MCF 10A (cell line): ENCODE results near the gene TRIM16. TPM values are rescaled to one million over a fixed set of nuclear protein-coding genes. Genes with fewer than 3 reads are reported as not detected.

ENCODE experiments used
- BruUV-seq: library from RNA; stranded (reverse); fragments of 400-500 nt; replicated peaks from 2 replicates; lab custom pipeline; 2021; lab: Mats Ljungman, UMichigan
- CTCF ChIA-PET: fragments of 300-600 bp; sonication (Branson Sonifier 250); formaldehyde crosslinking; extraction: SDS; loops from one replicate; lab custom pipeline; 2021; ENCODE audit warnings: antibody characterized with exemption, inconsistent platforms; lab: Yijun Ruan, JAX
- POLR2A ChIA-PET: fragments of 300-600, 350-650 bp; sonication (Branson Sonifier 250); formaldehyde crosslinking; extraction: SDS; loops from one replicate; lab custom pipeline; 2020; ENCODE audit warnings: antibody characterized with exemption, inconsistent platforms; lab: Yijun Ruan, JAX
- DNase-seq: peaks from one replicate; pipeline ENCODE4 v3.0.0-alpha.2; 2018; ENCODE audit not compliant: unreplicated experiment
- H3K27ac Mint-ChIP-seq: one replicate; pipeline ENCODE4 v1.8.0; 2022; ENCODE audit warnings: mild to moderate bottlenecking, low read depth, mixed read lengths; ENCODE audit not compliant: unreplicated experiment
- H3K27me3 Mint-ChIP-seq: one replicate; pipeline ENCODE4 v1.8.0; 2022; ENCODE audit warnings: mixed read lengths; ENCODE audit not compliant: insufficient read depth, unreplicated experiment
- H3K36me3 Mint-ChIP-seq: one replicate; pipeline ENCODE4 v1.8.0; 2022; ENCODE audit warnings: mild to moderate bottlenecking, moderate library complexity, mixed read lengths; ENCODE audit not compliant: insufficient read depth, unreplicated experiment
- H3K4me1 Mint-ChIP-seq: one replicate; pipeline ENCODE4 v1.8.0; 2022; ENCODE audit warnings: mixed read lengths; ENCODE audit not compliant: insufficient read depth, unreplicated experiment
- H3K4me3 Mint-ChIP-seq: one replicate; pipeline ENCODE4 v1.8.0; 2022; ENCODE audit warnings: mild to moderate bottlenecking, moderate library complexity, mixed read lengths; ENCODE audit not compliant: unreplicated experiment
- H3K9me3 Mint-ChIP-seq: one replicate; pipeline ENCODE4 v1.8.0; 2022; ENCODE audit warnings: mixed read lengths; ENCODE audit not compliant: unreplicated experiment
- intact Hi-C: fragments of 100-400 bp; cut with micrococcal nuclease; formaldehyde crosslinking; loops from 2 replicates; pipeline ENCODE4 v1.14.1; 2022
- total RNA-seq: library from RNA; stranded (reverse); gene quantifications from 2 replicates; pipeline ENCODE4 v1.2.3, GENCODE V29; 2022
- TF ChIP-seq, protein P1 (sequence below): fragments of 200-600 bp; IDR thresholded peaks from one replicate; pipeline ENCODE4 v1.8.0; 2022; ENCODE audit warnings: antibody characterized with exemption, mild to moderate bottlenecking; ENCODE audit not compliant: unreplicated experiment

The TRIM16 gene
- total RNA-seq, 1 experiment from 2014 or later, result 42.5 TPM

DNA sequence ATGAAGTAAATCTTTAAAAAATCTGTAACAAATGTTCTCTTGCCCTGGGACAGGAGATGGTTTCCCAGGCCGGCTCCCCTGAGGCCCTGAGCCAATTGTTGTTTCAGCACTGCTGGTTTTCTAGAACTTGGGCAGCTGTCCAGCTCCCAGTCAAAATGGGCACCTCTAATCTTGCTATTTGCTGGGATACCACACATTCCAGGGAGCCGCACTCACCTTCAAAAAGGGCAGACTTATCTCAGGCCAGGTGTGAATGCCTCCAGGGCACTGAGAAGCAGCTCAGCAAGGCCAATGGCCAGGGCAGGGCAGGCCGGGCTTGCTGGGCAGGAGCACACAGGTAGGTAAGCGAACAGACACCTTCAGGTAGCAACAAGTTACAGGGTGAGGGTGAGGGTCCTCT lies 24.4 kb downstream of the TRIM16 start:
- intact Hi-C loops, result no loop called here
- Mint-ChIP-seq H3K36me3 (peaks cover 35% of the 10 kb centered on the region), H3K27ac (peak overlapping the region; percentile 93), H3K9me3 (no peaks in the 10 kb centered on the region), H3K4me1 (peaks cover 47% of the 10 kb centered on the region), H3K4me3 (peak overlapping the region; percentile 38), H3K27me3 (no peaks in the 10 kb centered on the region)
- TF ChIP-seq, protein P1, sequence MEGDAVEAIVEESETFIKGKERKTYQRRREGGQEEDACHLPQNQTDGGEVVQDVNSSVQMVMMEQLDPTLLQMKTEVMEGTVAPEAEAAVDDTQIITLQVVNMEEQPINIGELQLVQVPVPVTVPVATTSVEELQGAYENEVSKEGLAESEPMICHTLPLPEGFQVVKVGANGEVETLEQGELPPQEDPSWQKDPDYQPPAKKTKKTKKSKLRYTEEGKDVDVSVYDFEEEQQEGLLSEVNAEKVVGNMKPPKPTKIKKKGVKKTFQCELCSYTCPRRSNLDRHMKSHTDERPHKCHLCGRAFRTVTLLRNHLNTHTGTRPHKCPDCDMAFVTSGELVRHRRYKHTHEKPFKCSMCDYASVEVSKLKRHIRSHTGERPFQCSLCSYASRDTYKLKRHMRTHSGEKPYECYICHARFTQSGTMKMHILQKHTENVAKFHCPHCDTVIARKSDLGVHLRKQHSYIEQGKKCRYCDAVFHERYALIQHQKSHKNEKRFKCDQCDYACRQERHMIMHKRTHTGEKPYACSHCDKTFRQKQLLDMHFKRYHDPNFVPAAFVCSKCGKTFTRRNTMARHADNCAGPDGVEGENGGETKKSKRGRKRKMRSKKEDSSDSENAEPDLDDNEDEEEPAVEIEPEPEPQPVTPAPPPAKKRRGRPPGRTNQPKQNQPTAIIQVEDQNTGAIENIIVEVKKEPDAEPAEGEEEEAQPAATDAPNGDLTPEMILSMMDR, result no peak
- ChIA-PET CTCF (interaction anchor here (0.5 to 1.9 kb wide), 4 partner anchors 10 to 683 kb away, joined by 3 to 11 read pairs (median 3); no protein-coding TSS in a partner anchor), POLR2A (interaction anchor here (0.6 to 6.7 kb wide), 4 partner anchors 9 to 340 kb away, joined by 3 to 109 read pairs (median 6); partner anchors contain the start of genes TRIM16, TTC19 and ZSWIM7)
- DNase-seq, result peak; percentile 92
- BruUV-seq, result no TSS peak

DNA sequence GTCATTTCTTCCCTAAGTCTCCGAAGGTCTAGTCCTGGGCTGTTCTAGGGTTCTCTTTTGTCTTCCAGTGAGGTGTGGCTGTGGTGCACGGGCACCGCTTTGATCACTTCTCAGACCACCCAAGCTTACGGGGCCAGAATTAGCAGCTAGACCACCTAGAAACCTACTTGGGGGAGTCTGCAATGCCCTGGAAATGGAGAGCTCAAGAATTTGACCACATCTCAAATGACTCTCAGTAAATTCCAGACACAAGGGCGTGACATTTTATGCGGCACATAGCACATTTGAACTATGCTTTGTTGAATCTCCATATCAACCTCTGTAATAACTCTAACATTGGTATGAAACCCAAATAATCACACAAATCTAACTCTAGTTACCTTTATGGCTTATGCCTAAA lies 24.9 kb downstream of the TRIM16 start:
- CTCF ChIA-PET, result interaction anchor here (0.5 to 1.9 kb wide), 4 partner anchors 9 to 683 kb away, joined by 3 to 11 read pairs (median 3); no protein-coding TSS in a partner anchor
- Mint-ChIP-seq H3K36me3 (peaks cover 32% of the 10 kb centered on the region), H3K27me3 (no peaks in the 10 kb centered on the region), H3K9me3 (no peaks in the 10 kb centered on the region), H3K27ac (peak overlapping the region; percentile 93), H3K4me3 (peak overlapping the region; percentile 38), H3K4me1 (peaks cover 47% of the 10 kb centered on the region)
- TF ChIP-seq, protein P1, result no peak
- intact Hi-C loops, result no loop called here
- DNase-seq, result no peak
- BruUV-seq, result no TSS peak
- POLR2A ChIA-PET, result interaction anchor here (0.6 to 6.7 kb wide), 4 partner anchors 9 to 341 kb away, joined by 3 to 109 read pairs (median 6); partner anchors contain the start of genes TRIM16, TTC19 and ZSWIM7

DNA sequence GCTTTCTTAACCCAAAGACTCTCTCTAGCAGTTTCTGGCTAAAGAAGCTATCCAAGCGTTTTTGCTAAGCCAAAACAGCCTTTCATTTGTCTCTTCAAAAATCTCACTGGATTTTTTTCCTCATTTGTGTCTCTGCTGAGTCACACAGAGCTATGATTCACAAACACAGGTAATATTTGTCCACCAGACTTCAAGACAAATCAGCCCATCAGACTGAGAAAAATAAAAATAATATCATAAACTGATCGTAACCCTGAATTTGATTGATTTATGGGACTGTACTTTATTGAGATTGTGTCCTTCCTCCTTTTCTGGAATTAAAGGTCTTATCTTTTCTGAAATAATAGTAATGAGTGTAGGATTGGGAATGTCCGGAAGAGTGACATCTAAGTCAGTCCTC lies 25.8 kb downstream of the TRIM16 start:
- H3K27me3 Mint-ChIP-seq, result no peaks in the 10 kb centered on the region
- ChIA-PET POLR2A (interaction anchor here (0.6 to 6.7 kb wide), 4 partner anchors 8 to 342 kb away, joined by 3 to 109 read pairs (median 6); partner anchors contain the start of genes TRIM16, TTC19 and ZSWIM7), CTCF (interaction anchor here (0.7 to 1.9 kb wide), 2 partner anchors 8 to 1219 kb away, joined by 3 to 11 read pairs; no protein-coding TSS in a partner anchor)
- H3K27ac Mint-ChIP-seq, result peak overlapping the region; percentile 93
- intact Hi-C loops, result no loop called here
- DNase-seq, result peak; percentile 50
- peak overlapping the region; percentile 12 for H3K4me3 Mint-ChIP-seq
- H3K9me3 Mint-ChIP-seq, result no peaks in the 10 kb centered on the region
- peaks cover 46% of the 10 kb centered on the region for H3K4me1 Mint-ChIP-seq
- TF ChIP-seq, protein P1, result no peak
- peaks cover 26% of the 10 kb centered on the region for H3K36me3 Mint-ChIP-seq
- BruUV-seq, result no TSS peak

DNA sequence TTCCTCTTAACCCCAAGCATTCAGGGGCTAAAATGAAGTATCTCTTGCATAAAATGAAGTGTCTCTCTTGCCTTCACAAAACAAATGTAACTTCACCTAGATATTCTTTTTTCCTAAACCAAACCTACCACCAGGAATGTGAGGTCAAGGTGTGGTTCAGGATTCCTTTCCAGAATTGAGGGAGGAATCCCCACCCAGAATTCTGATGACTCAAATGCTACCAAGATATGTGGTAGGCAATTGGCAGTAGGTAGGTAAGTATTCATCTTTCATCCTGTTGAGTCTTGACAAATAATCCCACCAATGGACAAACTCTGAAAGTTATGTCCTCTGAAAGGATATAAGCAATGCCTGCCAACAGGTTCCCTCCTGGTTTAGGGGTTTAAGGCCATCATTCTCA lies 26.2 kb downstream of the TRIM16 start:
- H3K4me1 Mint-ChIP-seq, result peaks cover 41% of the 10 kb centered on the region
- TF ChIP-seq, protein P1, result no peak
- ChIA-PET CTCF (no interaction called here), POLR2A (interaction anchor here (0.6 to 6.7 kb wide), 4 partner anchors 8 to 290 kb away, joined by 3 to 109 read pairs (median 5); partner anchors contain the start of gene TRIM16)
- peak overlapping the region; percentile 12 for H3K4me3 Mint-ChIP-seq
- peak overlapping the region; percentile 93 for H3K27ac Mint-ChIP-seq
- peaks cover 26% of the 10 kb centered on the region for H3K36me3 Mint-ChIP-seq
- H3K9me3 Mint-ChIP-seq, result no peaks in the 10 kb centered on the region
- intact Hi-C loops, result no loop called here
- no TSS peak for BruUV-seq
- no peaks in the 10 kb centered on the region for H3K27me3 Mint-ChIP-seq
- DNase-seq, result peak; percentile 66
